ENCODE data around the gene SEMA3B.
"Not testable (repeated sequence)": the region's sequence is repeated elsewhere in the genome, so short reads cannot be mapped to it uniquely, and the experiment has no call there.

SEMA3B gene

GRCh38 chr3:50304601-50305000 lies 35.7 kb downstream of the SEMA3B start:
- no peak for DNase-seq

GRCh38 chr3:50312041-50312440 lies 43.1 kb downstream of the SEMA3B start:
- not testable (repeated sequence) for DNase-seq

GRCh38 chr3:50314342-50314741 lies 45.4 kb downstream of the SEMA3B start:
- DNase-seq: no peak

- DNase-seq: no peak
Measured at GRCh38 chr3:50314816-50315215, 45.9 kb downstream of the SEMA3B start.

- DNase-seq: no peak
Measured at GRCh38 chr3:50316657-50317242, 47.8 kb downstream of the SEMA3B start.

GRCh38 chr3:50317300-50317699 lies 48.4 kb downstream of the SEMA3B start:
- DNase-seq: peak in 1 of 56 donors; percentile 33

- DNase-seq: no peak
Measured at GRCh38 chr3:50318163-50318562, 49.2 kb downstream of the SEMA3B start.

- DNase-seq: no peak
Measured at GRCh38 chr3:50318615-50319014, 49.7 kb downstream of the SEMA3B start.

- no peak for DNase-seq
Measured at GRCh38 chr3:50319181-50319893, 50.4 kb downstream of the SEMA3B start.

- no peak for DNase-seq
Measured at GRCh38 chr3:50319894-50320625, 51.1 kb downstream of the SEMA3B start.

GRCh38 chr3:50320853-50321335 lies 51.9 kb downstream of the SEMA3B start:
- DNase-seq: peak in 51 of 56 donors; percentile 32 to 96 (median 85)

GRCh38 chr3:50321336-50322114 lies 52.6 kb downstream of the SEMA3B start:
- DNase-seq: peak; percentile 63 to 96 (median 90)

- DNase-seq: no peak
Measured at GRCh38 chr3:50322115-50322385, 53.1 kb downstream of the SEMA3B start.

GRCh38 chr3:50322386-50323091 lies 53.6 kb downstream of the SEMA3B start, which contains the start of gene HYAL2:
HYAL2 (minus strand) TSS chr3:50322745; CDS start chr3:50320489, 2,256 bp downstream.
- no peak for DNase-seq

- DNase-seq: peak in 3 of 56 donors; percentile 11 to 26 (median 23)
Measured at GRCh38 chr3:50323092-50323600, 54.2 kb downstream of the SEMA3B start.

GRCh38 chr3:50323614-50324199 lies 54.8 kb downstream of the SEMA3B start:
- DNase-seq: no peak

- DNase-seq: peak in 42 of 56 donors; percentile 9 to 78 (median 42)
Measured at GRCh38 chr3:50324351-50325112, 55.6 kb downstream of the SEMA3B start.

GRCh38 chr3:50325113-50325480 lies 56.1 kb downstream of the SEMA3B start:
- no peak for DNase-seq

GRCh38 chr3:50325497-50326181 lies 56.7 kb downstream of the SEMA3B start:
- DNase-seq: no peak
